Stimulated activated CD4-positive, alpha-beta T cell treated with anti-CD3 and anti-CD28 coated beads, Interleukin-4, amount 100 ng/mL, for 24 hours (primary cell): ENCODE results near the gene RIMBP3C.
A peak's percentile ranks its signal among the peaks of the same experiment; 100 is the strongest.
"Not testable (repeated sequence)": the region's sequence is repeated elsewhere in the genome, so short reads cannot be mapped to it uniquely, and the experiment has no call there.

Experiments
- DNase-seq: peaks from one replicate; pipeline ENCODE4 v3.0.0-alpha.2; 2020

The RIMBP3C gene

GRCh38 chr22:21551361-21551760 is at the start of gene RIMBP3C:
Gene RIMBP3C (minus strand): TSS chr22:21551461. CDS start chr22:21550976, 485 bp downstream.
- DNase-seq = not testable (repeated sequence)

GRCh38 chr22:21599053-21599893 is 48.0 kb upstream of the RIMBP3C start:
- no peak for DNase-seq

GRCh38 chr22:21598302-21598701 is 47.0 kb upstream of the RIMBP3C start:
- DNase-seq = no peak

- DNase-seq = not testable (repeated sequence)
These were observed 45.3 kb upstream of the RIMBP3C start for GRCh38 chr22:21596356-21597135.

GRCh38 chr22:21594865-21595452 is 43.7 kb upstream of the RIMBP3C start:
- DNase-seq = no peak

- no peak for DNase-seq
These were observed 42.4 kb upstream of the RIMBP3C start for GRCh38 chr22:21593406-21594232.

- DNase-seq = no peak
These were observed 41.2 kb upstream of the RIMBP3C start for GRCh38 chr22:21592422-21592821.

GRCh38 chr22:21591695-21592094 is 40.4 kb upstream of the RIMBP3C start:
- no peak for DNase-seq

- no peak for DNase-seq
These were observed 39.8 kb upstream of the RIMBP3C start for GRCh38 chr22:21590809-21591641.

GRCh38 chr22:21589396-21589795 is 38.1 kb upstream of the RIMBP3C start:
- DNase-seq = no peak

- peak; percentile 66 for DNase-seq
These were observed 36.7 kb upstream of the RIMBP3C start for GRCh38 chr22:21587803-21588611.

GRCh38 chr22:21585389-21585788 is 34.1 kb upstream of the RIMBP3C start:
- no peak for DNase-seq

- DNase-seq = no peak
These were observed 31.8 kb upstream of the RIMBP3C start for GRCh38 chr22:21582801-21583740.

- DNase-seq = not testable (repeated sequence)
These were observed 29.9 kb upstream of the RIMBP3C start for GRCh38 chr22:21581009-21581713.

GRCh38 chr22:21580623-21581007 is 29.4 kb upstream of the RIMBP3C start:
- DNase-seq = not testable (repeated sequence)

- DNase-seq = no peak
These were observed 28.2 kb upstream of the RIMBP3C start for GRCh38 chr22:21579474-21579851.

GRCh38 chr22:21573750-21574494 is 22.7 kb upstream of the RIMBP3C start:
- DNase-seq = no peak

GRCh38 chr22:21573293-21573734 is 22.1 kb upstream of the RIMBP3C start:
- DNase-seq = no peak
